Measurements from ENCODE around the gene ENGASE.
"Not testable (repeated sequence)": the region's sequence is repeated elsewhere in the genome, so short reads cannot be mapped to it uniquely, and the experiment has no call there.

The ENGASE gene

GRCh38 chr17:79074649-79075445 is at the start of gene ENGASE:
TSS of gene ENGASE (plus strand) at chr17:79074824. CDS start at chr17:79074945, 121 bp downstream.
- peak; percentile 88 for DNase-seq

GRCh38 chr17:79024901-79025737 is 49.5 kb upstream of the ENGASE start:
- DNase-seq, result no peak

GRCh38 chr17:79026376-79027273 is 48.0 kb upstream of the ENGASE start:
- peak; percentile 74 for DNase-seq

- no peak for DNase-seq
These were observed 47.2 kb upstream of the ENGASE start for GRCh38 chr17:79027274-79027924.

- peak; percentile 36 for DNase-seq
These were observed 46.6 kb upstream of the ENGASE start for GRCh38 chr17:79027925-79028491.

GRCh38 chr17:79028496-79029326 is 45.9 kb upstream of the ENGASE start:
- no peak for DNase-seq

- no peak for DNase-seq
These were observed 45.2 kb upstream of the ENGASE start for GRCh38 chr17:79029327-79030009.

- not testable (repeated sequence) for DNase-seq
These were observed 44.0 kb upstream of the ENGASE start for GRCh38 chr17:79030636-79031035.

GRCh38 chr17:79031996-79032875 is 42.4 kb upstream of the ENGASE start:
- DNase-seq, result no peak

GRCh38 chr17:79033046-79033616 is 41.5 kb upstream of the ENGASE start:
- DNase-seq, result no peak

GRCh38 chr17:79033741-79034501 is 40.7 kb upstream of the ENGASE start:
- no peak for DNase-seq

- DNase-seq, result no peak
These were observed 39.6 kb upstream of the ENGASE start for GRCh38 chr17:79034931-79035485.

- DNase-seq, result no peak
These were observed 38.9 kb upstream of the ENGASE start for GRCh38 chr17:79035686-79036085.

GRCh38 chr17:79036181-79036580 is 38.4 kb upstream of the ENGASE start:
- no peak for DNase-seq

- DNase-seq, result peak; percentile 89
These were observed 38.0 kb upstream of the ENGASE start for GRCh38 chr17:79036596-79036995.

- DNase-seq, result peak; percentile 99
These were observed 36.0 kb upstream of the ENGASE start for GRCh38 chr17:79038545-79039135.

GRCh38 chr17:79039171-79039570 is 35.5 kb upstream of the ENGASE start:
- no peak for DNase-seq

Measured in NCI-H226 (cell line).